K562 (cell line): ENCODE results near the gene LRP4. TPM values are rescaled to one million over a fixed set of nuclear protein-coding genes. Genes with fewer than 3 reads are reported as not detected.

ENCODE experiments used
- BMI1 ChIP-seq: fragments of 150-350 bp; IDR thresholded peaks from 2 replicates; pipeline ENCODE4 v1.6.1; 2014; ENCODE audit warnings: low read length
- CBX3 ChIP-seq, 2 experiments: IDR thresholded peaks; 1 replicate in 1 of 2; 2 replicates in 1 of 2; pipeline ENCODE4 v1.6.1; 2012; ENCODE audit warnings: inconsistent platforms in 2 of 2, low read length in 2 of 2, borderline replicate concordance in 1 of 2, control low read depth in 1 of 2
- ETS1 ChIP-seq: conservative IDR thresholded peaks from 2 replicates; pipeline ENCODE4 v1.6.1; 2011; ENCODE audit warnings: low read depth, mild to moderate bottlenecking, low read length; ENCODE audit not compliant: control insufficient read depth
- PCBP2 ChIP-seq: fragments of 200-400 bp; formaldehyde crosslinking; IDR thresholded peaks from 2 replicates; pipeline ENCODE4 v1.6.1; 2018; ENCODE audit warnings: low read length, low read depth, mild to moderate bottlenecking, moderate library complexity; ENCODE audit not compliant: poor library complexity, severe bottlenecking
- PHF21A ChIP-seq: fragments of 450-650 bp; IDR thresholded peaks from 2 replicates; pipeline ENCODE4 v1.6.1; 2017; ENCODE audit warnings: low read depth, borderline replicate concordance
- PRDM10 ChIP-seq: fragments of 450-650 bp; IDR thresholded peaks from 2 replicates; pipeline ENCODE4 v1.6.1; 2018; ENCODE audit not compliant: partially characterized antibody
- RNF219 ChIP-seq: fragments of 250-450 bp; sonication (Bioruptor Pico); IDR thresholded peaks from 2 replicates; pipeline ENCODE4 v1.5.0; 2022; ENCODE audit warnings: mild to moderate bottlenecking
- SMAD3 ChIP-seq: fragments of 450-650 bp; formaldehyde crosslinking; conservative IDR thresholded peaks from 2 replicates; pipeline ENCODE4 v1.4.0; 2020; ENCODE audit warnings: mild to moderate bottlenecking
- TAF9B ChIP-seq: fragments of 450-650 bp; IDR thresholded peaks from 2 replicates; pipeline ENCODE4 v1.6.1; 2018; ENCODE audit warnings: mild to moderate bottlenecking; ENCODE audit not compliant: partially characterized antibody
- TEAD4 ChIP-seq, 2 experiments: sonication (generic) in 1 of 2; formaldehyde crosslinking in 1 of 2; IDR thresholded peaks; 2 replicates each; pipeline versions ENCODE4 v1.6.1 to v1.8.0; 2012 to 2022; ENCODE audit warnings: borderline replicate concordance in 1 of 2, inconsistent platforms in 1 of 2, low read length in 1 of 2, mild to moderate bottlenecking in 1 of 2, missing genetic modification reagents in 1 of 2
- TRIM25 ChIP-seq: fragments of 450-650 bp; IDR thresholded peaks from 2 replicates; pipeline ENCODE4 v1.7.0; 2016; ENCODE audit warnings: borderline replicate concordance
- ZMIZ1 ChIP-seq, 2 experiments: fragments of 150-350 bp in 1 of 2; IDR thresholded peaks; 2 replicates each; pipeline ENCODE4 v1.6.1; 2012 to 2016; ENCODE audit warnings: low read depth in 2 of 2, low read length in 2 of 2, mild to moderate bottlenecking in 1 of 2, moderate library complexity in 1 of 2
- ZNF175 ChIP-seq: fragments of 200-800 bp; sonication (Bioruptor generic); IDR thresholded peaks from 2 replicates; pipeline ENCODE4 v1.6.1; 2016; ENCODE audit warnings: low read depth, mild to moderate bottlenecking, missing genetic modification characterization, missing compliant biosample characterization
- polyA plus RNA-seq, 8 experiments: library from polyadenylated mRNA; depleted of rRNA in 4 of 8; stranded (reverse) in 5 of 8; unstranded in 3 of 8; fragments of >200 nt; fragmentation: Nextera tagmentation in 2 of 8; fragmentation: Illumina TruSeq in 1 of 8; extraction: Ambion mirVana in 2 of 8; extraction: Trizol in 1 of 8; gene quantifications; 2 replicates each; pipeline versions ENCODE4 v1.2.1 to v1.2.3, GENCODE V29; 2011 to 2014; ENCODE audit warnings: inconsistent platforms in 1 of 8, missing spikeins in 1 of 8
- total RNA-seq, 7 experiments: library from RNA; depleted of rRNA in 6 of 7; stranded (reverse); fragments of >200 nt in 6 of 7; fragmentation: Illumina TruSeq in 2 of 7; extraction: Trizol in 2 of 7; gene quantifications; 2 replicates each; pipeline versions ENCODE4 v1.2.1 to v1.2.3, GENCODE V29; 2011 to 2021; ENCODE audit warnings: low replicate concordance in 1 of 7

The LRP4 gene
- total and polyA plus RNA-seq, 9 of the 15 experiments (the other 6 are each of a cell fraction or from before 2014, with no cell fraction given), result 0.04 to 0.54 (median 0.10) TPM

GRCh38 chr11:46832511-46833214, 85.7 kb downstream of the LRP4 start (continued):
- no peak for TF ChIP-seq RNF219 (CRISPR knock-in tag)
- TF ChIP-seq ETS1, result no peak
- TF ChIP-seq TAF9B, result no peak
- no peak for TF ChIP-seq SMAD3 (CRISPR knock-in tag)
- no peak for TF ChIP-seq PCBP2
- TF ChIP-seq TEAD4 (IDR thresholded peaks at IDR 0.05; ENCODE audit: low read length), result peak; percentile 83
- no peak for TF ChIP-seq TEAD4 (CRISPR knock-in tag; IDR thresholded peaks at IDR 0.05; ENCODE audit: borderline replicate concordance)
- TF ChIP-seq PHF21A, result no peak
- no peak for TF ChIP-seq PRDM10
- TF ChIP-seq BMI1, result no peak
- TF ChIP-seq CBX3 (IDR thresholded peaks at IDR 0.05; ENCODE audit: borderline replicate concordance in 1 of 2, low read length in 2 of 2), result no peak
- TF ChIP-seq ZNF175 (CRISPR knock-in tag), result no peak
- no peak for TF ChIP-seq ZMIZ1 (IDR thresholded peaks at IDR 0.05; ENCODE audit: low read depth in 2 of 2, low read length in 2 of 2)
- no peak for TF ChIP-seq TRIM25
